Mesothelial cell of epicardium (in vitro differentiated cells): Measurements from ENCODE around the gene DNAAF9. TPM values are rescaled to one million over a fixed set of nuclear protein-coding genes. Genes with fewer than 3 reads are reported as not detected.

Experiments
- DNase-seq, 2 experiments: peaks; one replicate each; pipeline ENCODE4 v3.0.0; 2021; ENCODE audit warnings: low spot score in 2 of 2; ENCODE audit not compliant: unreplicated experiment in 2 of 2
- H3K27ac Mint-ChIP-seq: 2 replicates; pipeline ENCODE4 v1.8.0; 2021; ENCODE audit warnings: mixed read lengths
- H3K27me3 Mint-ChIP-seq: 2 replicates; pipeline ENCODE4 v1.8.0; 2021; ENCODE audit warnings: low read depth, mixed read lengths
- H3K36me3 Mint-ChIP-seq: 2 replicates; pipeline ENCODE4 v1.8.0; 2021; ENCODE audit warnings: mixed read lengths
- H3K4me1 Mint-ChIP-seq: 2 replicates; pipeline ENCODE4 v1.8.0; 2021; ENCODE audit warnings: mixed read lengths
- H3K4me3 Mint-ChIP-seq: 2 replicates; pipeline ENCODE4 v1.8.0; 2021; ENCODE audit warnings: mild to moderate bottlenecking, moderate library complexity, mixed read lengths
- H3K9me3 Mint-ChIP-seq: 2 replicates; pipeline ENCODE4 v1.8.0; 2021; ENCODE audit warnings: mixed read lengths
- total RNA-seq: library from RNA; stranded (reverse); gene quantifications from 3 replicates; pipeline ENCODE4 v1.2.1, GENCODE V29; 2021
- TF ChIP-seq, protein P1 (sequence below): fragments of 200-600 bp; sonication (generic); IDR thresholded peaks from one replicate; pipeline ENCODE4 v1.5.0; 2021; ENCODE audit warnings: antibody characterized with exemption; ENCODE audit not compliant: unreplicated experiment

The DNAAF9 gene
- total RNA-seq, 1 donor from 2014 or later = 20.3 TPM

DNA sequence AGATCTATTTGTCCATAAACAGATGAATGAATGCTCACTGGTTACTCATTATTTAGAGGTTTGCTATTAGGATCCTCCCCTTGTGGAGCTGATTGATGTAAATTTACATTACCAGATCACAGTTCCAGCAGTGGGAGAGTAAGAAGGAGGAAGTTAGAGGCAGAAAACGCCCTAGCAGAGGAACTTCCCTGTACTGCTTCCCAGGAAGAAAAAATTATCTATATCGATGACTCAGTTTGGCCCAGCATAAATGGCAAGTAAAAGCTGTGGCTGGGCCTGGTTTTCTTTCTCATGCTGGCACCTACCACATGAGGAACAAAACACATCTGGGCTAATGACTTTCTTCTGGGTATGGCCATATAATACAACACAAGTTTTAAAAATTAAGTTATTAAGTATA is 35.7 kb downstream of the DNAAF9 start:
- no peaks in the 10 kb centered on the region for H3K27me3 Mint-ChIP-seq
- H3K36me3 Mint-ChIP-seq = peaks cover 54% of the 10 kb centered on the region
- H3K4me1 Mint-ChIP-seq = peaks cover 8% of the 10 kb centered on the region
- H3K4me3 Mint-ChIP-seq = no peak overlapping the region
- TF ChIP-seq, protein P1, sequence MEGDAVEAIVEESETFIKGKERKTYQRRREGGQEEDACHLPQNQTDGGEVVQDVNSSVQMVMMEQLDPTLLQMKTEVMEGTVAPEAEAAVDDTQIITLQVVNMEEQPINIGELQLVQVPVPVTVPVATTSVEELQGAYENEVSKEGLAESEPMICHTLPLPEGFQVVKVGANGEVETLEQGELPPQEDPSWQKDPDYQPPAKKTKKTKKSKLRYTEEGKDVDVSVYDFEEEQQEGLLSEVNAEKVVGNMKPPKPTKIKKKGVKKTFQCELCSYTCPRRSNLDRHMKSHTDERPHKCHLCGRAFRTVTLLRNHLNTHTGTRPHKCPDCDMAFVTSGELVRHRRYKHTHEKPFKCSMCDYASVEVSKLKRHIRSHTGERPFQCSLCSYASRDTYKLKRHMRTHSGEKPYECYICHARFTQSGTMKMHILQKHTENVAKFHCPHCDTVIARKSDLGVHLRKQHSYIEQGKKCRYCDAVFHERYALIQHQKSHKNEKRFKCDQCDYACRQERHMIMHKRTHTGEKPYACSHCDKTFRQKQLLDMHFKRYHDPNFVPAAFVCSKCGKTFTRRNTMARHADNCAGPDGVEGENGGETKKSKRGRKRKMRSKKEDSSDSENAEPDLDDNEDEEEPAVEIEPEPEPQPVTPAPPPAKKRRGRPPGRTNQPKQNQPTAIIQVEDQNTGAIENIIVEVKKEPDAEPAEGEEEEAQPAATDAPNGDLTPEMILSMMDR = no peak
- H3K9me3 Mint-ChIP-seq = no peaks in the 10 kb centered on the region
- DNase-seq = no peak
- H3K27ac Mint-ChIP-seq = no peak overlapping the region

DNA sequence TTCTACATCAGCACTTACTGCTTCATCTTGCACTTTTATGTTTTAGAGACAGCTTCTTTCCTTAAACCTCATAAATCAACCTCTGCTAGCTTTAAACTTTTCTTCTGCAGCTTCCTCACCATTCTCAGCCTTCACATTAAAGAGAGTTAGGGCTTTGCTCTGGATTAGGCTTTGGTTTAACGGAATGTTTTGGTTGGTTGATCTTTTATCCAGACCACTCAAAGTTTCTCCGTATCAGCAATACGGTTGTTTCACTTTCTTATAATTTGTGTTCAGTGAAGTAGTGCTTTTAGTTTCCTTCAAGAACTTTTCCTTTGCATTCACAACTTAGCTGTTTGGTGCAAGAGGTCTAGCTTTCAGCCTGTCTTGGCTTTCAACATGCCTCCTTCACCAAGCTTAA is 40.4 kb downstream of the DNAAF9 start:
- peaks cover 8% of the 10 kb centered on the region for H3K4me1 Mint-ChIP-seq
- no peaks in the 10 kb centered on the region for H3K27me3 Mint-ChIP-seq
- H3K4me3 Mint-ChIP-seq = no peak overlapping the region
- H3K9me3 Mint-ChIP-seq = no peaks in the 10 kb centered on the region
- DNase-seq = no peak
- H3K36me3 Mint-ChIP-seq = peaks cover 39% of the 10 kb centered on the region
- no peak overlapping the region for H3K27ac Mint-ChIP-seq
- TF ChIP-seq, protein P1 = no peak

GRCh38 chr20:3364323-3365013 is 43.0 kb downstream of the DNAAF9 start:
- DNase-seq = no peak
- TF ChIP-seq, protein P1 = no peak
- peaks cover 8% of the 10 kb centered on the region for H3K4me1 Mint-ChIP-seq
- H3K4me3 Mint-ChIP-seq = no peak overlapping the region
- no peaks in the 10 kb centered on the region for H3K27me3 Mint-ChIP-seq
- peaks cover 27% of the 10 kb centered on the region for H3K36me3 Mint-ChIP-seq
- H3K9me3 Mint-ChIP-seq = no peaks in the 10 kb centered on the region
- no peak overlapping the region for H3K27ac Mint-ChIP-seq

GRCh38 chr20:3360752-3361151 is 46.7 kb downstream of the DNAAF9 start:
- Mint-ChIP-seq H3K27ac (no peak overlapping the region), H3K9me3 (no peaks in the 10 kb centered on the region), H3K4me3 (no peak overlapping the region), H3K27me3 (no peaks in the 10 kb centered on the region), H3K4me1 (no peaks in the 10 kb centered on the region), H3K36me3 (peaks cover 18% of the 10 kb centered on the region)
- TF ChIP-seq, protein P1 = no peak
- no peak for DNase-seq

GRCh38 chr20:3358676-3359340 is 48.7 kb downstream of the DNAAF9 start:
- TF ChIP-seq, protein P1 = no peak
- no peaks in the 10 kb centered on the region for H3K4me1 Mint-ChIP-seq
- H3K36me3 Mint-ChIP-seq = peaks cover 19% of the 10 kb centered on the region
- no peak overlapping the region for H3K27ac Mint-ChIP-seq
- no peaks in the 10 kb centered on the region for H3K9me3 Mint-ChIP-seq
- H3K27me3 Mint-ChIP-seq = no peaks in the 10 kb centered on the region
- H3K4me3 Mint-ChIP-seq = no peak overlapping the region
- DNase-seq = no peak

Other genes starting within 250 kb of the DNAAF9 start
- gene FASTKD5, start 247.8 kb downstream of the DNAAF9 start, total RNA-seq = 19.1 to 19.8 TPM (median 19.7 TPM) in 3 replicates
- 11.6 to 12.3 TPM (median 11.6 TPM) in 3 replicates for gene UBOX5, start 247.8 kb downstream of the DNAAF9 start, total RNA-seq
- 14.1 to 15.1 TPM (median 14.2 TPM) in 3 replicates for gene LZTS3, start 234.1 kb downstream of the DNAAF9 start, total RNA-seq
- 62.7 to 63.0 TPM (median 63.0 TPM) in 3 replicates for gene DDRGK1, start 203.0 kb downstream of the DNAAF9 start, total RNA-seq
- 54.7 to 59.3 TPM (median 57.6 TPM) in 3 replicates for gene ITPA, start 198.2 kb downstream of the DNAAF9 start, total RNA-seq
- gene SLC4A11, start 168.5 kb downstream of the DNAAF9 start, total RNA-seq = 1.0 to 2.5 TPM (median 1.9 TPM) in 3 replicates
- 44.7 to 47.5 TPM (median 45.4 TPM) in 3 replicates for gene ATRN, start 63.3 kb upstream of the DNAAF9 start, total RNA-seq